Right hindlimb (tissue), 1 donor: ENCODE data around the gene TPST2.
A peak's percentile ranks its signal among the peaks of the same experiment; 100 is the strongest.

ENCODE experiments used
- DNase-seq: peaks from one replicate; pipeline ENCODE4 v3.0.0-alpha.2; 2018

TPST2 gene

DNA sequence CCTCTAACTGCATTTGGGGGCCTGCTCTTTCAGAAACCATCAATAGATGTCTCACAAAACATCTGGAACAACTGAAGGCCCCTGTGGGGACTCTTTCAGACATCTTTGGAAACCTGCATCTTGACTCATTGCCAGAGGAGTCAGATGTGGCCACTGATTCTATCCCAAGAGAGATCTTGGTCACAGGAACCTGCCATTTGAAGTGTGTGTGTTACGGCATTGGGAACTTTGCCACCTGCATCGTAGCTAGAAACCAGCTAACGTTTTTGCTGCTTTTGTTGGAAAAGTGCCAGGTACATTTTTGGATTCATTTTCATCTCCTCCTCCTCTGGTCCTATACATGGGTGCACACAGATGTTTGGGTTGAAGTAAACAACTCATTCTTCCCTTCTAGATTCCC is 101.9 kb downstream of the TPST2 start:
- DNase-seq: no peak

DNA sequence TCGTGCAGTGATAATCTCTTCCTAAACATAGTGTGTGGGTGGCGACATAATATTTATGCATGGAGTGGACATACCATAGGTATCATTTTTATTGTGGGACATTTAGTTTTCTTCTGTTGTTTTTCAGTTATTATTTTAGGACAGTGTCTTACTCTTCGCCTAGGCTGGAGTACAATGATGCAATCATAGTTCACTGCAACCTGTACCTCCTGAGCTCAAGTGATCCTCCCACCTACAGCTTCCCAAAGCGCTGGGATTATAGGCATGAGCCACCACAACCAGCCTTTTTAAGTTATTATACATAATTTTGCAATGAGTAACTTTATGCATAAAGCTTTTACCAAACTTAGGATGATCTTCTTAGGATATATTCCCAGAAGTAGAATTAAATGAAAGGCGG is 103.5 kb downstream of the TPST2 start:
- DNase-seq: no peak

DNA sequence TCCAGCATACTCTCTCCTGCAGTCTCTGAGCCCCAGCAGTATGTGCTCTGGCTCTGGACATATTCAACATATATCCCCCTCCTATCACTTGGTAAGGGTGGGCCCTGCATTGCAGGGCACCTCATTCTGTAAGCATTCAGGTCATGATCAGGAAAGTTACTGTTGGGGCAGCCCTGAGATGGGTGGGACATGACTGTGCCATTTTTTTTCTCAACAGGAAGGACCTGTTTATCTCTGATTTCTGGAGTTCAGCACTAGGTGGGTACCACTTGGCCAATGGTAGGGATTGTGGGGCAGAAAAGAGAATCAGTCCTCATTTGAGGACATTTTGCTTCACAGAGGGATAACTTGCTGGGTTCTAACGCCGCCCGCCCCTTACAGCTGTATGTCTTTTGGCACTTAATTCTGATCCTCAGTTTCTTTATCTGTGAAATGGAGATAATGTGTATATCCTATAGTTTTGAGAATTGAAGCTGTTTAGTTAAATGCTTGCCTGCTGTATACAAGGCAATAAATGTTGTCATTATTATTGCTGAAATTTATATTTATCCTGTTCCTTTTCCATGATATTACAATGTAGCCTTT is 104.0 kb downstream of the TPST2 start:
- DNase-seq: no peak

DNA sequence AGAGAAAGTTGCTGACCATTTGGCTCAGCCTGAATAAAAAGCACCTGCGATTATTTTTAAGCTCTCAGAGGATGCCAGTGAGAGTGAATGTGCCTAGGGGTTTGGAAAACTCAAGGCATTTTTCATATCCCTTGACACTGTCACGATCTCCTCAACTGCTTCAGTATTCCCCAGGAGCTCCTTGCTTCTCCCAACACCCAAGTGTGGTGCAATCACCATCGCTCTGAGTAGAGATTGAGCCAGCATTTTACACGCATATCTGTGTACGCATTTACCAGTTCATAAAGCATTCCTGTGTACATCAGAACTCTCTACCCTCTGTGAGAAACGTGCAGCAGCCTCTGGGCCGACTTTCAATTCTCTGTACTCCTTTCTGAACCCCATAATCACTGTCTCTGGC is 104.9 kb downstream of the TPST2 start:
- DNase-seq: no peak

DNA sequence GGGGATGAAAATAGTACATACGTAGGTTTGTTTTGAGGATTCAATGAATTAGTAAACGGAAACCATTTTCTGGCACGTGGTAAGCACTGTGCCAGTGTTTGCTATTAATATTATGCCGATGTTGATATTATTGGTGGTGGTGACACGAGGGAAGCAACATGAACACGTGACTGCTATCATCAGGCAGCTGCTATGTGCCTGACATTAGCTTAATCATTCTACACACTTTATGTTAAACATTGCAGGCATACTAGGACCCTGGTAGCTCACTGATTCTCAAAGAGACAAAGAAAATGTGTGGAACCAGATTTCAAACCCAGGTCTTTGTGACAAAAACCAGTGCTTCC is 105.6 kb downstream of the TPST2 start:
- DNase-seq: no peak

DNA sequence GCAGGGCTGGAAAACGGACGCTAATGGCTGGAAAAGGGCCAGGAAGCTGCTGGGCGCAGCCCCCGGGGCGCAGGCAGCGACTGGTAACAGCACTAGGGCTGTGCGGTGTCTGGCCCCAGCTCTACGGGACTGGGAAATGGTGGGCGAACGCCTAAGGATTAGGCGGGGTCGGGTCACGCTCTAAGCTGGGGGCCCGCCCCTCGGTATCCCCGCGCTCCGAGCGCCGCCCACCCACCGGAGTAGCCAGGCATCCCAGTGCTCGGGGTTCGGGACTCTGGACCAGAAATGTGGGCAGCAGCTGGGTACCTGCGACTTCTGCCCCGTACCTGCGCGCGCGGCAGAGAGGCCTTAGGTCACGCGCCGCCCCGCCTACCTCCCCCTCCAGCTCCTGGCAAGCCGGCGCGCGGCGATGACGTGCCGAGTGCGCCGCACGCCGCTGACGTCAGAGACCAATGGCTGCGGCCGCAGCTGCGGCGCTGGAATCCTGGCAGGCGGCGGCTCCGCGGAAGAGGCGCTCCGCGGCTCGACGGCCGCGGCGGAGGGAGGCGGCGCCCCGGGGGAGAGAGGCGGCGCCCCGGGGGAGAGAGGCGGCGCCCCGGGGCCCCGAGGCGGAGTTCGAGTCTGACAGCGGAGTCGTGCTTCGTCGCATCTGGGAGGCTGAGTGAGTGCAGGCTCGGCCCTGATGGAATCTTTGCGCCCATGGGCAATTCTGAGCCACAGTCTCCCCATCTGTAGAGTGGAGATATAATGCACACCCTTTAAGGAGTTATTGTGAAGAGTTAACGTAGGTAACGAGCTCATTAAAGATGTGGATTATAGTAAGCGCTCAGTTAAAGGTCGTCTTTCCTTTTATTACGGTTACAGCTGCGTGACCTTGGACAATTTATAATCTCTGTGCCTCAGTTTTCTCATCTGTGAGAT is 106.2 kb downstream of the TPST2 start, which contains the start of the genes HPS4 and SRRD:
TSS of gene HPS4 (minus strand) at position 345 of the 921 bp plus-strand sequence. CDS start 2,021 bp downstream, outside the sequence.
TSS of gene SRRD (plus strand) at position 439 of the 921 bp plus-strand sequence. CDS start at position 453, 14 bp downstream.
- DNase-seq: peak; percentile 93

DNA sequence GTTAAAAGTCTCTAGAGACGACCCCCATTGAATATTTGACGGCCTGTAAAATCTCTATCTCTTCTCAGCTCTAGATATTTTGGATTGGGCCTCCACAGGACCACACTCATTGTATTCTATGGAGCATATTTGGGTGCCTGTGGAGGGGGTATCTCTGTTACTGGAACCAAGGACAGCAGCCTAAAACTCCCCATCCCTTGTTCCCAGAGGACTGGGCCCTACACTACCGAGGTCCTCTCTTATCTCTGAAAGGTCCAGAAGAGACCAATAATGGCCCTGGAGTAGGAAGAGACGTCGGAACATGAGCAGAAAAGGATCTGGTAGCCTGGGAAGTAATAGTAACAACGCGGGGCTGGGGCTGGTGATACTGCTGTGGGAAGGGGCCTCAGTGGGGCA is 106.9 kb downstream of the TPST2 start:
- DNase-seq: no peak

DNA sequence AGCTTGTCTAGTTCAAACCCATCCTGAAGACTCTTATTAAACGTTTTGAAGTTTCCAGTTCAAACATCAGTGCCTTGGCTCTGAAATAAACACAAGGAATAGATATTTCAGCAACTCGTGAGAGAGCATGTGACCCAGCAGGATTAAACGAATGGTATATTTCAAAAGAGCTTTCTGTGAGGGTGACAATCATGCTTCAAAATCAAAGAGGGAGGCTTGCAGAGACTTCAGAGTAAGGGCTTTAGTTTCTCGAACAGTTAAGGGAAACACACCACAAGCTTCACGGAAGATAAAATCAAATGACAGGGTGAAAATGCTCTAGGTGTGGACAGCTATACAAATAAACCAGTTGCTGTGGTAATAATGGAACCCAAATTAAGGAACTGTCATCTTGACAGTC is 107.8 kb downstream of the TPST2 start:
- no peak for DNase-seq

DNA sequence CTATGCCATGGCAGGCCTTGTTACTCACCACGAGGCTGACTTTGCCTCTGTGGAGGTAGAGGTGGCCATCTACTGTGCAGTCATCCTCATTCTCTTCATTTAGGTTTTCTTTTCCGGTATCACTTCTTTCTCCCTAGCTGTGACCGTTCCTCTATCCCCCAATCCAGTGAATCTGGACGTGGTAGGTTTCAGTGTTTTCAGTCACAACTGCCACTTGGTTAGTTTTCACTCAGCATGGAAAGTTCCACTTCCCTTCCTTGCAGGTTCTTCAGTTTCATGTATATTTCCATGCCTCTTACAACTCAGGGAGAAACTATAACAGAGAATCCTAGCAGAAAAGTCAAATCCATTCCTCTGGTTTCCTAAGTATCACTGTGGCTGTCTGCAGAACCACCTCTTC is 108.2 kb downstream of the TPST2 start:
- DNase-seq: no peak

DNA sequence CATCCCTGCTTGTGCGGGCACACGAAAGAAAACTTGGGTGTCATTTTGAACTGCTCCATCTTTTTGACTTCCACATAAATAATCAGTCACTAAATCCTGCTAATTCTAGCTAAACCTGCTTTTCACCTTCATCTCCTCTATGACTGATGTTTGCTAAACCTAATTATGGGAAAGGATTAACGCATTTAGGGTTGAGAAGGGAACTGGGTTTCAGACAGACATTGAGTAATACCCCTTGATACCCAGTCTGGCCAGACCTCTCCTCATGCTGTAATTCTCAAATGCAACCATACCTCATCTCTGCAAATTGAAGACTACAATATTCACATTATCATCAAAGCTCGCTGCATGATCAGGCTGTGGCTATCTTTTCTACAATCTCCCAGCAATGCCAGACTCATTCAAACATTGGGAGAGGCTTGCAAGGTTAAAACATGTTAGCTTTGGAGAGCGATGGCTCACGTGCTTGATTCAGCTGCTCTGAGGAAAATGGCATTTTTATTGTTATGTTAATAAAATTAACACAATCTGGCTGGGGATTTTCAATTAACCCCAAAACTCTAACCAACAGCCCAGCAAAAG is 108.7 kb downstream of the TPST2 start:
- DNase-seq: no peak

DNA sequence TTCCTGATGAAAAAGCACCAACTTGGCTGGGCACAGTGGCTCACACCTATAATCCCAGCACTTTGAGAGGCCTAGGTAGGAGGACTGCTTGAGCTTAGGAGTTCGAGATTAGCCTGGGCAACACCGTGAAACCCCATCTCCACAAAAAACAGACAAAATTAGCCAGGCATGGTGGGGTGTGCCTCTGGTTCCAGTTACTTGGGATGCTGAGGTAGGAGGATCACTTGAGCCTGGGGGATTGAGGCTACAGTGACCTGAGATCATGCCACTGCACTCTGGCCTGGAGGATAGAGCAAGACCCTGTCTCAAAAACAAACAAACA is 109.4 kb downstream of the TPST2 start:
- no peak for DNase-seq

DNA sequence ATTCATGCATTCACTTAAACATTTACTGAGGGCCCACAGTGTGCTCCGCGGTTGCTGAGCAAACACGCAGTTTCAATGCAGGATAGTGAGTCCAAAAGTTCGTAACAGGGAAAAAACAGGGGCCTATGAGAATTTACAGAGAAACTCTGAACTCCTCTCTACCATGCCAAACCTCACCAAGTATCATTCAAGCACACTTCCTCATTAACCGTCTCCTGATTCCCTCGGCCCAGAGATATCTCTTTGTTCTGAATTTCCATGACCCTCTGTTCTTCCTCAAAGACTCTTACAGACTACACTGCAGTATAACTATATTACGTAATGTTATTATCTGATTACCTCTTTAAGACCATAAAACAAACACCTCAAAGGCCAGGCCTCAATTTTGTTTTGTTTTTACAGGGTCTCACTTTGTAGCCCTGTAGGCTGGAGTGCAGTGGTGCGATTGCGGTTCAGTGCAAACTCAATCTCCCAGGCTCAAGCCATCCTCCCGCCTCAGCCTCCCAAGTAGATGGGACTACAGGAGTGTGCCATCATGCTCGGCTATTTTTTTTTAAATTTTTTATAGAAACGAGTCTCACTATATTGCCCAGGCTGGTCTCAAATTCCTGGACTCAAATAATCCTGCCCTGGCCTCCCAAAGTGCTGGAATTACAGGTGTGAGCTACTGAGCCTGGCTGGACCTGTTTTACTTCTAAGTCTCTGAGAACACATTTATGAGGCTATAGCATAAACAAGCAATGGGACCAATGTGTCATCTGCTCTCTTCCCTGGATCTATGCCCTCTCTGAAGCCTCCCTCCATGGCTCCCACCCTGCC is 109.9 kb downstream of the TPST2 start:
- no peak for DNase-seq

DNA sequence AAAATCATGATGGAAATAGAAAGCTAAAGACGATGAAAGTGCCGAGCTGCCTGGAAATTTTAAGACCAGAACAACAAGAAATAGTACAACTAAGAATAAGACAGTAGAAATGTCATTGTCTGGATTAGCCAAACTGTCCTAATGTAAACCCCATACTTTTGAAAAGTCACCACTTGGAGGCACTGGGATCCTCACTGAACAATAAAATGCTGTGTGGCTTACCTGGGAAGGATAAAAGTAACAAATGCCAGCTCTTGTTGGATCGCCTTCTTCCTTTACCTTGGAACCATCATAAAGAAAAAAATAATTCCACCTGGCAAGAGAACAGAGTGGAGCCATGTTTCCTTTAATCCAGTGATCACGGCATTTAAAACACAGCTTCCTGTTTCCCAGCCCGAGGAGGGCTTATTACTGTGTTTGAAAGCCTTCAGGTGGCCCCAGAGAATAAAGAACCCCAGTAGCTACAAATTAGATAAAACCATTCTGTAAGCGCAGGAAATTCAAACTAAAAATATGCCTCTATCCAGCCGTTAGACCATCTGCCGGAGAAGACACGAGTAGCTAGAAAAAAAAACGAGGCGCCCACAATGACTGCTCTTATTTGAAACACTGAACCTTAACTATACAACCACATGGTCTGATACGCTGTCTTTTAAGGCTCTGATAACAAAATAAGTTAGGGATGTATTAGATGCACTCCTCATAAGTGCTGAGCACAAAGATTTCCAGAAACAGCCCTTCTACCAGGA is 110.7 kb downstream of the TPST2 start:
- DNase-seq: no peak

DNA sequence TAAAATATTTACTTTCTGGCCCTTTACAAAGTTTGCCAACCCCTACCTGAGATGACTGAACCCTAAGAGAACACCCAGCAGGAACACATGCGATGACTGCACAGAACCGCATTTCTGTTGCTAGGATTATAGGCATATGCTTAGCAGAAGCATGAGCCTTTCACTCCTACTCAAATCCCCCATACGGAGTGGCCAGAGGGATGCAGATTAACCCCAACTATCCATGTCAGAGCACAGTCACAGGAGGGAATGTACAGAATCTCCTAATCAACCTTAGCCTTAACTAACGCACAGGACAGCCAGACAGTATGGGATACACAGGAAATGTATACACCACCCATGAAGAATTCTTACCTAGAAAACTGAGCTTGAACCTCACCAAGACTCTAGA is 112.6 kb downstream of the TPST2 start:
- no peak for DNase-seq

DNA sequence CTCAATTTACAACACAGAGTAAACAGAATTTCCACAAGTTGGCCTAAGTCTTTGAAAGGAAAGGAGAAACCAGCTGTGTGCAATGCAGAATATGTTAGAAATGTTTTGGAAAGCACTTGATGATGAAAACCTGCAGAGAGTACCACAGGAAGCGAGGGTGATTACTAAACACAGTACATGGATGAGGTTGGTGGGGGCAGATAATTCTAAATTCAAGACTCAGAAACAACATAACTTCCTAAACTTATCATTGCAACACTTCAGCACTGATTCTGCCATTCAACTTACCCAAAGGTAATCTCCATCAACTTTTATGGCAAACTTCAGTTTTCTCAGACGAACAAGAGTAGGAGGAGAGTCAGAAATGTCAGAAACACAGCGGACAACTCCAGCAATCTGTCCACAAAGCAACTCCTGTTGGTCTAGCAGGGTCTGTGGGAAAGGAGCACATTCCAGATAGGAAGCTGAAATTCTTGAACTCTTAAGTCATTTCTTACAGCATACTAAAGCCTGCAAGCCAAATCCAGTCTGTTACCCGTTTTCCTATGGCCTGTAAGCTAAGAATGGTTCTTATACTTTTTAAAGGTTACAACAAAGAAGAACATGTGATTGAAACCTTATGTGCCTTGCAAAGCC is 113.1 kb downstream of the TPST2 start:
- DNase-seq: no peak

DNA sequence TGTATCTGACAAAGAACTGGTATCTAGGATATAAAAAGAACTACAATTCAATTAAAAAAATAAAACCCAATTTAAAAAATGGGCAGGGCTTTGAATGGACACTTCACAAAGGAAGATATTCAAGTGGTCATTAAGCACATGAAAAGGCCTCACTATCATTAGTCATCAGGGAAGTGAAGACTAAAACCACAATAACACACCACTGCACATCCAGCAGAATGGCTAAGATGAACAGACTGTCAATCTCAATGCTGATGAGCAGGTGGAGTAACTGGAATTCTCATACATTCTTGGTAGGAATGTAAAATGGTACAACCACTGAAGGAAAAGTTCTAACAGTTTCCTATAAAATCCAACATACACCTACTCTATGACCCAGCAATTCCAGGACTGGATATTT is 115.2 kb downstream of the TPST2 start:
- no peak for DNase-seq
